Astrocyte (in vitro differentiated cells and primary cell): ENCODE data around the gene PCBP3.

ENCODE experiments used
- CTCF ChIP-seq: IDR thresholded peaks from 2 replicates; pipeline ENCODE4 v1.5.1; 2011; ENCODE audit warnings: low read depth, mild to moderate bottlenecking, inconsistent platforms, low read length, moderate library complexity; ENCODE audit not compliant: insufficient read depth
- EZH2 ChIP-seq: IDR thresholded peaks from 2 replicates; pipeline ENCODE4 v1.6.1; 2012; ENCODE audit warnings: mild to moderate bottlenecking, low read length, inconsistent platforms; ENCODE audit not compliant: insufficient read depth

GRCh38 chr21:45613396-45613795, 30.1 kb upstream of the PCBP3 start:
- TF ChIP-seq CTCF (no peak), EZH2 (no peak)
